CD14-positive monocyte (primary cell): ENCODE measurements around the gene ACOT7. TPM values are rescaled to one million over a fixed set of nuclear protein-coding genes. Genes with fewer than 3 reads are reported as not detected.

ENCODE experiments used
- DNase-seq, 3 donors: peaks; one replicate each; pipeline ENCODE4 v3.0.0-alpha.2; 2011 to 2022
- H2AFZ ChIP-seq: 2 replicates; pipeline ENCODE4 v1.6.0; 2012; ENCODE audit warnings: mild to moderate bottlenecking, low read depth, low read length, inconsistent platforms; ENCODE audit not compliant: insufficient read depth, poor library complexity, severe bottlenecking
- H3K27ac ChIP-seq, 2 donors: 1 replicate in 1 of 2; 2 replicates in 1 of 2; pipeline ENCODE4 v1.5.1; 2012 to 2013; ENCODE audit warnings: low read length in 2 of 2, control low read depth in 1 of 2, inconsistent platforms in 1 of 2, low read depth in 1 of 2, mild to moderate bottlenecking in 1 of 2
- H3K27me3 ChIP-seq, 2 donors: one replicate each; pipeline versions ENCODE4 v1.6.0 to v1.6.1; 2011 to 2013; ENCODE audit warnings: low read length in 2 of 2; ENCODE audit not compliant: control insufficient read depth in 2 of 2, insufficient read depth in 2 of 2
- H3K36me3 ChIP-seq, 2 donors: replicated peaks in 1 of 2; 1 replicate in 1 of 2; 2 replicates in 1 of 2; pipeline versions ENCODE4 v1.5.1 to v1.6.1; 2012 to 2013; ENCODE audit warnings: low read length in 2 of 2, control low read depth in 1 of 2, inconsistent platforms in 1 of 2, mild to moderate bottlenecking in 1 of 2; ENCODE audit not compliant: insufficient read depth in 2 of 2, control insufficient read depth in 1 of 2
- H3K4me1 ChIP-seq, 2 donors: 1 replicate in 1 of 2; 2 replicates in 1 of 2; pipeline versions ENCODE4 v1.5.1 to v1.6.1; 2012 to 2013; ENCODE audit warnings: low read length in 2 of 2, control low read depth in 1 of 2, inconsistent platforms in 1 of 2, mild to moderate bottlenecking in 1 of 2, moderate library complexity in 1 of 2; ENCODE audit not compliant: insufficient read depth in 2 of 2, control insufficient read depth in 1 of 2
- H3K4me2 ChIP-seq: replicated peaks from 2 replicates; pipeline ENCODE3; 2012; ENCODE audit warnings: low read length, moderate library complexity, mild to moderate bottlenecking; ENCODE audit not compliant: poor library complexity, severe bottlenecking; ENCODE audit errors: extremely low read depth
- H3K4me3 ChIP-seq, 3 experiments: fragments of 200-600 bp in 1 of 3; sonication (generic) in 1 of 3; replicated peaks in 1 of 3; 1 replicate in 2 of 3; 2 replicates in 1 of 3; pipeline ENCODE4 v1.5.1; 2011 to 2013; ENCODE audit warnings: low read length in 3 of 3, mild to moderate bottlenecking in 3 of 3, control low read depth in 2 of 3, low read depth in 2 of 3, inconsistent platforms in 1 of 3, moderate library complexity in 1 of 3
- H3K79me2 ChIP-seq: 2 replicates; pipeline ENCODE4 v1.6.0; 2012; ENCODE audit warnings: mild to moderate bottlenecking, control low read depth, inconsistent platforms, low read length, moderate library complexity; ENCODE audit not compliant: insufficient read depth
- H3K9ac ChIP-seq: 2 replicates; pipeline ENCODE4 v1.6.0; 2017; ENCODE audit warnings: low read length, mild to moderate bottlenecking; ENCODE audit not compliant: insufficient read depth, poor library complexity, severe bottlenecking
- H3K9me3 ChIP-seq, 2 donors: replicated peaks in 1 of 2; 1 replicate in 1 of 2; 2 replicates in 1 of 2; pipeline versions ENCODE4 v1.5.1 to v1.6.1; 2012 to 2013; ENCODE audit warnings: low read length in 2 of 2, control low read depth in 1 of 2; ENCODE audit not compliant: control insufficient read depth in 1 of 2, insufficient read depth in 1 of 2
- H4K20me1 ChIP-seq: 2 replicates; pipeline ENCODE4 v1.6.0; 2012; ENCODE audit warnings: mild to moderate bottlenecking, low read length, control low read depth, moderate library complexity; ENCODE audit not compliant: insufficient read depth
- H3K27ac Mint-ChIP-seq, 7 donors: one replicate each; pipeline ENCODE4 v1.8.0; 2020; ENCODE audit warnings: mild to moderate bottlenecking in 7 of 7, mixed read lengths in 7 of 7, moderate library complexity in 6 of 7, inconsistent platforms in 2 of 7
- H3K27me3 Mint-ChIP-seq, 3 donors: one replicate each; pipeline ENCODE4 v1.8.0; 2021 to 2022; ENCODE audit warnings: low read depth in 3 of 3, mild to moderate bottlenecking in 3 of 3, mixed read lengths in 3 of 3, moderate library complexity in 3 of 3, inconsistent platforms in 1 of 3
- H3K36me3 Mint-ChIP-seq, 2 donors: one replicate each; pipeline ENCODE4 v1.8.0; 2020; ENCODE audit warnings: mixed read lengths in 2 of 2, inconsistent platforms in 1 of 2, mild to moderate bottlenecking in 1 of 2
- H3K4me1 Mint-ChIP-seq: one replicate; pipeline ENCODE4 v1.8.0; 2020; ENCODE audit warnings: mild to moderate bottlenecking, mixed read lengths
- H3K4me3 Mint-ChIP-seq, 2 donors: one replicate each; pipeline ENCODE4 v1.8.0; 2020; ENCODE audit warnings: mild to moderate bottlenecking in 2 of 2, mixed read lengths in 2 of 2, moderate library complexity in 1 of 2
- H3K9me3 Mint-ChIP-seq, 7 donors: one replicate each; pipeline ENCODE4 v1.8.0; 2020 to 2022; ENCODE audit warnings: mixed read lengths in 7 of 7, mild to moderate bottlenecking in 6 of 7, moderate library complexity in 6 of 7, inconsistent platforms in 2 of 7
- CTCF ChIP-seq: fragments of 200-600 bp; IDR thresholded peaks from one replicate; pipeline ENCODE4 v1.8.0; 2022; ENCODE audit warnings: antibody characterized with exemption, mild to moderate bottlenecking
- WGBS: methylation state at CpG from one replicate; pipeline ENCODE4 v1.1.5; 2013; ENCODE audit warnings: missing lambda C conversion rate; ENCODE audit not compliant: insufficient coverage; 5-methylcytosine and 5-hydroxymethylcytosine counted together
- intact Hi-C, 2 donors: fragments of 100-400 bp; cut with micrococcal nuclease; formaldehyde crosslinking; loops; one replicate each; pipeline versions ENCODE4 v1.15.0 to v1.15.1; 2023
- polyA plus RNA-seq, 3 donors: library from polyadenylated mRNA; depleted of rRNA in 1 of 3; unstranded in 2 of 3; stranded (reverse) in 1 of 3; fragments of 300-500 nt in 2 of 3; fragments of >200 nt in 1 of 3; fragmentation: Illumina TruSeq in 2 of 3; gene quantifications; 1 replicate in 2 of 3; 2 replicates in 1 of 3; pipeline ENCODE4 v1.2.3, GENCODE V29; 2012 to 2021

The ACOT7 gene
- polyA plus RNA-seq, 3 donors: 0.63 to 4.3 (median 1.4) TPM

GRCh38 chr1:6288665-6289064, 104.9 kb downstream of the ACOT7 start:
- Mint-ChIP-seq H3K9me3 (peaks cover 0 to 3% (median 0%) of the 10 kb centered on the region in 7 donors), H3K4me1 (peaks cover 3% of the 10 kb centered on the region), H3K36me3 (peaks cover 4 to 6% of the 10 kb centered on the region in 2 donors), H3K27ac (no peak overlapping the region), H3K4me3 (no peak overlapping the region), H3K27me3 (peaks cover 0 to 3% (median under 1%) of the 10 kb centered on the region in 3 donors)
- Histone ChIP-seq H3K9ac (no peak overlapping the region), H3K4me2 (no peak overlapping the region), H3K27ac (no peak overlapping the region), H3K9me3 (no peaks in the 10 kb centered on the region), H4K20me1 (no peaks in the 10 kb centered on the region), H3K4me1 (no peaks in the 10 kb centered on the region), H2AFZ (no peak overlapping the region), H3K4me3 (no peak overlapping the region), H3K27me3 (no peaks in the 10 kb centered on the region), H3K36me3 (no peaks in the 10 kb centered on the region), H3K79me2 (no peaks in the 10 kb centered on the region)
- 45% methylated on average over 8 of the region's 10 CpGs for WGBS
- intact Hi-C loops: no loop called here
- no peak for DNase-seq
- no peak for TF ChIP-seq CTCF

- H3K4me3 Mint-ChIP-seq: no peak overlapping the region
- 88% methylated on average over 14 of the region's 14 CpGs for WGBS
- DNase-seq: no peak
Observed at GRCh38 chr1:6288026-6288425, 105.5 kb downstream of the ACOT7 start.

More at GRCh38 chr1:6288026-6288425, 105.5 kb downstream of the ACOT7 start:
- no peaks in the 10 kb centered on the region for H3K9me3 ChIP-seq
- Mint-ChIP-seq H3K9me3 (peaks cover 0 to 3% (median 0%) of the 10 kb centered on the region in 7 donors), H3K36me3 (peaks cover 0 to under 1% of the 10 kb centered on the region in 2 donors), H3K4me1 (peaks cover 3% of the 10 kb centered on the region), H3K27ac (peak overlapping the region in 1 of 7 donors; percentile 37), H3K27me3 (no peaks in the 10 kb centered on the region)
- H2AFZ ChIP-seq: no peak overlapping the region
- TF ChIP-seq CTCF: no peak
- H3K36me3 ChIP-seq: no peaks in the 10 kb centered on the region
- intact Hi-C loops: no loop called here
- no peak overlapping the region for H3K27ac ChIP-seq
- H3K4me1 ChIP-seq: no peaks in the 10 kb centered on the region
- no peak overlapping the region for H3K9ac ChIP-seq
- no peaks in the 10 kb centered on the region for H4K20me1 ChIP-seq
- no peaks in the 10 kb centered on the region for H3K27me3 ChIP-seq
- no peak overlapping the region for H3K4me2 ChIP-seq
- H3K4me3 ChIP-seq: no peak overlapping the region
- no peaks in the 10 kb centered on the region for H3K79me2 ChIP-seq
